HUES64 (cell line): ENCODE data around the gene MDK.

Experiments
- H3K27ac ChIP-seq: 2 replicates; pipeline ENCODE4 v1.7.0; 2013; ENCODE audit warnings: low read depth, low read length, inconsistent platforms
- H3K27me3 ChIP-seq: 2 replicates; pipeline ENCODE4 v1.6.1; 2013; ENCODE audit warnings: mild to moderate bottlenecking, low read length; ENCODE audit not compliant: insufficient read depth
- H3K36me3 ChIP-seq: 2 replicates; pipeline ENCODE4 v1.6.1; 2013; ENCODE audit warnings: mild to moderate bottlenecking, low read length; ENCODE audit not compliant: insufficient read depth
- H3K4me1 ChIP-seq: 2 replicates; pipeline ENCODE4 v1.6.1; 2013; ENCODE audit warnings: mild to moderate bottlenecking, low read length, moderate library complexity; ENCODE audit not compliant: insufficient read depth
- H3K4me3 ChIP-seq: 2 replicates; pipeline ENCODE4 v1.5.1; 2013; ENCODE audit warnings: mild to moderate bottlenecking, low read length, moderate library complexity
- H3K9ac ChIP-seq: 2 replicates; pipeline ENCODE4 v1.6.1; 2013; ENCODE audit warnings: mild to moderate bottlenecking, low read depth, low read length
- H3K9me3 ChIP-seq: 2 replicates; pipeline ENCODE4 v1.6.1; 2013; ENCODE audit warnings: low read depth, low read length; ENCODE audit not compliant: insufficient read depth
- WGBS: fragments of 150-250, 120-280 bp; methylation state at CpG from one replicate; pipeline ENCODE4 v1.1.7; 2013; ENCODE audit warnings: missing lambda C conversion rate; 5-methylcytosine and 5-hydroxymethylcytosine counted together

MDK gene

GRCh38 chr11:46348566-46349401, 32.7 kb upstream of the MDK start:
- Histone ChIP-seq H3K9me3 (no peaks in the 10 kb centered on the region), H3K4me3 (peak overlapping the region; percentile 80), H3K27me3 (peaks cover 15% of the 10 kb centered on the region; the same call in 1 of the 2 replicates), H3K27ac (no peak overlapping the region), H3K9ac (no peak overlapping the region), H3K4me1 (peaks cover 62% of the 10 kb centered on the region), H3K36me3 (peaks cover 6% of the 10 kb centered on the region; the same call in 1 of the 2 replicates)
- 76% methylated on average over 18 of the region's 18 CpGs for WGBS

- Histone ChIP-seq H3K27me3 (peaks cover 12% of the 10 kb centered on the region; the same call in 1 of the 2 replicates), H3K4me1 (peaks cover 51% of the 10 kb centered on the region), H3K27ac (no peak overlapping the region), H3K9ac (no peak overlapping the region), H3K4me3 (no peak overlapping the region), H3K36me3 (peaks cover 6% of the 10 kb centered on the region; the same call in 1 of the 2 replicates), H3K9me3 (no peaks in the 10 kb centered on the region)
- 92% methylated on average over 2 of the region's 3 CpGs for WGBS
Measured at GRCh38 chr11:46350695-46351094, 30.8 kb upstream of the MDK start.

- H3K27me3 ChIP-seq, result peaks cover 8% of the 10 kb centered on the region; the same call in 1 of the 2 replicates
- peaks cover 8% of the 10 kb centered on the region; the same call in 1 of the 2 replicates for H3K36me3 ChIP-seq
- no peak overlapping the region for H3K27ac ChIP-seq
- H3K9ac ChIP-seq, result no peak overlapping the region
- no peak overlapping the region for H3K4me3 ChIP-seq
- H3K9me3 ChIP-seq, result no peaks in the 10 kb centered on the region
- H3K4me1 ChIP-seq, result peaks cover 51% of the 10 kb centered on the region
- 90% methylated on average over 8 of the region's 8 CpGs for WGBS
Measured at GRCh38 chr11:46351148-46351547, 30.3 kb upstream of the MDK start.

GRCh38 chr11:46351606-46352005, 29.9 kb upstream of the MDK start:
- H3K9ac ChIP-seq, result no peak overlapping the region; the same call in 1 of the 2 replicates
- peaks cover 12% of the 10 kb centered on the region; the same call in 1 of the 2 replicates for H3K36me3 ChIP-seq
- H3K4me3 ChIP-seq, result no peak overlapping the region
- WGBS, result 69% methylated on average over 5 of the region's 5 CpGs
- H3K9me3 ChIP-seq, result no peaks in the 10 kb centered on the region
- H3K4me1 ChIP-seq, result peaks cover 53% of the 10 kb centered on the region
- H3K27ac ChIP-seq, result no peak overlapping the region
- H3K27me3 ChIP-seq, result peaks cover 4% of the 10 kb centered on the region; the same call in 1 of the 2 replicates

GRCh38 chr11:46352063-46352841, 29.2 kb upstream of the MDK start:
- peaks cover 56% of the 10 kb centered on the region for H3K4me1 ChIP-seq

GRCh38 chr11:46353698-46354097, 27.8 kb upstream of the MDK start:
- Histone ChIP-seq H3K27me3 (no peaks in the 10 kb centered on the region), H3K4me1 (peaks cover 50% of the 10 kb centered on the region), H3K9ac (no peak overlapping the region), H3K4me3 (no peak overlapping the region), H3K27ac (no peak overlapping the region), H3K36me3 (peaks cover 12% of the 10 kb centered on the region; the same call in 1 of the 2 replicates), H3K9me3 (no peaks in the 10 kb centered on the region)
- WGBS, result 45% methylated on average over 9 of the region's 9 CpGs

More at GRCh38 chr11:46352063-46352841, 29.2 kb upstream of the MDK start:
- H3K36me3 ChIP-seq, result peaks cover 12% of the 10 kb centered on the region; the same call in 1 of the 2 replicates
- WGBS, result 58% methylated on average over 33 of the region's 33 CpGs
- H3K27me3 ChIP-seq, result no peaks in the 10 kb centered on the region
- H3K9ac ChIP-seq, result no peak overlapping the region; the same call in 1 of the 2 replicates
- H3K4me3 ChIP-seq, result no peak overlapping the region
- no peaks in the 10 kb centered on the region for H3K9me3 ChIP-seq
- H3K27ac ChIP-seq, result peak overlapping the region; percentile 24; the same call in 1 of the 2 replicates

- WGBS, result 68% methylated on average over 7 of the region's 7 CpGs
- Histone ChIP-seq H3K4me3 (no peak overlapping the region), H3K36me3 (0 out of 2 replicates have a peak, but pooled peaks cover 5% of the 10 kb centered on the region), H3K9me3 (no peaks in the 10 kb centered on the region), H3K9ac (no peak overlapping the region), H3K4me1 (peaks cover 33% of the 10 kb centered on the region), H3K27ac (no peak overlapping the region), H3K27me3 (no peaks in the 10 kb centered on the region)
Measured at GRCh38 chr11:46356924-46357482, 24.5 kb upstream of the MDK start.

- Histone ChIP-seq H3K9ac (no peak overlapping the region), H3K4me3 (no peak overlapping the region), H3K9me3 (no peaks in the 10 kb centered on the region), H3K27me3 (no peaks in the 10 kb centered on the region), H3K36me3 (0 out of 2 replicates have a peak, but pooled peaks cover 5% of the 10 kb centered on the region), H3K4me1 (peaks cover 31% of the 10 kb centered on the region), H3K27ac (no peak overlapping the region)
- WGBS, result 84% methylated on average over 11 of the region's 11 CpGs
Measured at GRCh38 chr11:46357483-46357936, 24.0 kb upstream of the MDK start.

GRCh38 chr11:46359953-46360352, 21.5 kb upstream of the MDK start:
- 0 out of 2 replicates have a peak, but pooled peaks cover 5% of the 10 kb centered on the region for H3K36me3 ChIP-seq
- H3K9me3 ChIP-seq, result no peaks in the 10 kb centered on the region
- no peak overlapping the region for H3K4me3 ChIP-seq
- no CpG with 5 or more reads among the region's 1 CpG for WGBS
- no peak overlapping the region for H3K9ac ChIP-seq
- H3K27ac ChIP-seq, result no peak overlapping the region
- no peaks in the 10 kb centered on the region for H3K27me3 ChIP-seq
- H3K4me1 ChIP-seq, result peaks cover 23% of the 10 kb centered on the region

GRCh38 chr11:46360878-46361277, 20.6 kb upstream of the MDK start:
- peak overlapping the region; percentile 40; the same call in 1 of the 2 replicates for H3K27ac ChIP-seq
- 0 out of 2 replicates have a peak, but pooled peaks cover 5% of the 10 kb centered on the region for H3K36me3 ChIP-seq
- WGBS, result 90% methylated on average over 6 of the region's 7 CpGs
- peaks cover 23% of the 10 kb centered on the region for H3K4me1 ChIP-seq
- no peak overlapping the region for H3K4me3 ChIP-seq
- no peak overlapping the region for H3K9ac ChIP-seq
- no peaks in the 10 kb centered on the region for H3K27me3 ChIP-seq
- no peaks in the 10 kb centered on the region for H3K9me3 ChIP-seq
